Astrocyte (in vitro differentiated cells and primary cell): Measurements from ENCODE around the gene UFD1. TPM values are rescaled to one million over a fixed set of nuclear protein-coding genes. Genes with fewer than 3 reads are reported as not detected.
A peak's percentile ranks its signal among the peaks of the same experiment; 100 is the strongest.

Experiments used
- DNase-seq: peaks from one replicate; pipeline ENCODE4 v3.0.0-alpha.2; 2010; ENCODE audit warnings: low read depth
- FAIRE-seq: peaks from 2 replicates; lab custom pipeline; 2011; peaks lifted over from hg19 to GRCh38; lab: Jason Lieb, UNC
- H2AFZ ChIP-seq: 2 replicates; pipeline ENCODE4 v1.6.0; 2012; ENCODE audit warnings: low read depth, low read length, inconsistent platforms
- H3K27ac ChIP-seq: 2 replicates; pipeline ENCODE4 v1.5.1; 2011; ENCODE audit warnings: low read depth, low read length, inconsistent platforms
- H3K27me3 ChIP-seq: 2 replicates; pipeline ENCODE4 v1.6.0; 2011; ENCODE audit warnings: low read length, inconsistent platforms; ENCODE audit not compliant: insufficient read depth
- H3K36me3 ChIP-seq: 2 replicates; pipeline ENCODE4 v1.5.1; 2011; ENCODE audit warnings: low read length, inconsistent platforms; ENCODE audit not compliant: insufficient read depth
- H3K4me1 ChIP-seq: 2 replicates; pipeline ENCODE4 v1.5.1; 2011; ENCODE audit warnings: low read length, inconsistent platforms; ENCODE audit not compliant: insufficient read depth
- H3K4me2 ChIP-seq: 2 replicates; pipeline ENCODE4 v1.6.0; 2012; ENCODE audit warnings: low read length, inconsistent platforms
- H3K4me3 ChIP-seq: 2 replicates; pipeline ENCODE4 v1.5.1; 2011; ENCODE audit warnings: low read depth, mild to moderate bottlenecking, low read length, inconsistent platforms; ENCODE audit not compliant: insufficient read depth
- H3K79me2 ChIP-seq: 2 replicates; pipeline ENCODE4 v1.6.0; 2012; ENCODE audit warnings: mild to moderate bottlenecking, low read length, inconsistent platforms; ENCODE audit not compliant: insufficient read depth
- H3K9ac ChIP-seq: 2 replicates; pipeline ENCODE4 v1.6.0; 2012; ENCODE audit warnings: mild to moderate bottlenecking, low read length, inconsistent platforms
- H3K9me3 ChIP-seq: 2 replicates; pipeline ENCODE4 v1.5.1; 2012; ENCODE audit warnings: low read depth, mild to moderate bottlenecking, low read length, inconsistent platforms; ENCODE audit not compliant: insufficient read depth
- H4K20me1 ChIP-seq: 2 replicates; pipeline ENCODE4 v1.6.0; 2012; ENCODE audit warnings: low read length, inconsistent platforms; ENCODE audit not compliant: insufficient read depth
- H3K27ac Mint-ChIP-seq: one replicate; pipeline ENCODE4 v1.8.0; 2021; ENCODE audit warnings: mild to moderate bottlenecking, mixed read lengths; ENCODE audit not compliant: unreplicated experiment
- H3K27me3 Mint-ChIP-seq: one replicate; pipeline ENCODE4 v1.8.0; 2021; ENCODE audit warnings: low read depth, mixed read lengths; ENCODE audit not compliant: unreplicated experiment
- H3K36me3 Mint-ChIP-seq: one replicate; pipeline ENCODE4 v1.8.0; 2021; ENCODE audit warnings: low read depth, mixed read lengths; ENCODE audit not compliant: unreplicated experiment
- H3K4me1 Mint-ChIP-seq: one replicate; pipeline ENCODE4 v1.8.0; 2021; ENCODE audit warnings: low read depth, mixed read lengths; ENCODE audit not compliant: unreplicated experiment
- H3K4me3 Mint-ChIP-seq: one replicate; pipeline ENCODE4 v1.8.0; 2021; ENCODE audit warnings: mild to moderate bottlenecking, moderate library complexity, mixed read lengths; ENCODE audit not compliant: unreplicated experiment
- H3K9me3 Mint-ChIP-seq: one replicate; pipeline ENCODE4 v1.8.0; 2021; ENCODE audit warnings: mild to moderate bottlenecking, mixed read lengths; ENCODE audit not compliant: unreplicated experiment
- EZH2 ChIP-seq: IDR thresholded peaks from 2 replicates; pipeline ENCODE4 v1.6.1; 2012; ENCODE audit warnings: mild to moderate bottlenecking, low read length, inconsistent platforms; ENCODE audit not compliant: insufficient read depth
- total RNA-seq: library from RNA; stranded (reverse); gene quantifications from 2 replicates; pipeline ENCODE4 v1.2.1, GENCODE V29; 2021
- TF ChIP-seq, protein P1 (sequence below): IDR thresholded peaks from 2 replicates; pipeline ENCODE4 v1.5.1; 2011; ENCODE audit warnings: low read depth, mild to moderate bottlenecking, inconsistent platforms, low read length, moderate library complexity; ENCODE audit not compliant: insufficient read depth

UFD1 gene
- total RNA-seq, 1 donor from 2014 or later, result 105 TPM

DNA sequence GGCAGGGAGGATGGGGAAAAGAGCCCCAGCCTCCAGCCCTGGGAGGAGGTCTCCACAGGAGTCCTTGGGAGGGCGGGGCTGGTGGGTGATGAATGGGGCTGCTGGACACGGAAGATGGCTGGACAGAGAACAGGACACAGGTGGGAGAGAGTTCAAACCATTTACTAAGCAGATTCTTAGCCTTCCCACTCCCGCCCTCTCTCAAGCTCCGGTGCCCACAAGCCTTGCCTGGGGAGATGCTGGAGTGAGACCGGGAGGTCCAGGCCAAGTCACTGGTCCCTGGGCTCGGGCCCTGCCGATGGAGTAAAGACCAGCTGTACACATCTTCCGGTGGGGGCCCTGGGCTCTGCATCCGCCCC lies 43.9 kb upstream of the UFD1 start:
- H3K9ac ChIP-seq, result no peak overlapping the region
- peak overlapping the region; percentile 60 for H2AFZ ChIP-seq
- no peak overlapping the region for H3K4me3 Mint-ChIP-seq
- no peaks in the 10 kb centered on the region for H3K36me3 Mint-ChIP-seq
- H3K27me3 Mint-ChIP-seq, result peaks cover 54% of the 10 kb centered on the region
- peak overlapping the region; percentile 10 for H3K4me3 ChIP-seq
- FAIRE-seq (no peak), DNase-seq (no peak)
- peaks cover 7% of the 10 kb centered on the region for H3K27me3 ChIP-seq
- TF ChIP-seq, protein P1, sequence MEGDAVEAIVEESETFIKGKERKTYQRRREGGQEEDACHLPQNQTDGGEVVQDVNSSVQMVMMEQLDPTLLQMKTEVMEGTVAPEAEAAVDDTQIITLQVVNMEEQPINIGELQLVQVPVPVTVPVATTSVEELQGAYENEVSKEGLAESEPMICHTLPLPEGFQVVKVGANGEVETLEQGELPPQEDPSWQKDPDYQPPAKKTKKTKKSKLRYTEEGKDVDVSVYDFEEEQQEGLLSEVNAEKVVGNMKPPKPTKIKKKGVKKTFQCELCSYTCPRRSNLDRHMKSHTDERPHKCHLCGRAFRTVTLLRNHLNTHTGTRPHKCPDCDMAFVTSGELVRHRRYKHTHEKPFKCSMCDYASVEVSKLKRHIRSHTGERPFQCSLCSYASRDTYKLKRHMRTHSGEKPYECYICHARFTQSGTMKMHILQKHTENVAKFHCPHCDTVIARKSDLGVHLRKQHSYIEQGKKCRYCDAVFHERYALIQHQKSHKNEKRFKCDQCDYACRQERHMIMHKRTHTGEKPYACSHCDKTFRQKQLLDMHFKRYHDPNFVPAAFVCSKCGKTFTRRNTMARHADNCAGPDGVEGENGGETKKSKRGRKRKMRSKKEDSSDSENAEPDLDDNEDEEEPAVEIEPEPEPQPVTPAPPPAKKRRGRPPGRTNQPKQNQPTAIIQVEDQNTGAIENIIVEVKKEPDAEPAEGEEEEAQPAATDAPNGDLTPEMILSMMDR, result no peak
- no peak for TF ChIP-seq EZH2
- peaks cover 4% of the 10 kb centered on the region for H3K4me1 Mint-ChIP-seq
- no peaks in the 10 kb centered on the region for H3K9me3 ChIP-seq
- no peaks in the 10 kb centered on the region for H3K79me2 ChIP-seq
- peak overlapping the region; percentile 78 for H3K4me2 ChIP-seq
- no peaks in the 10 kb centered on the region for H4K20me1 ChIP-seq
- no peak overlapping the region for H3K27ac Mint-ChIP-seq
- H3K9me3 Mint-ChIP-seq, result no peaks in the 10 kb centered on the region
- H3K27ac ChIP-seq, result no peak overlapping the region
- peaks cover 15% of the 10 kb centered on the region for H3K4me1 ChIP-seq
- H3K36me3 ChIP-seq, result no peaks in the 10 kb centered on the region

DNA sequence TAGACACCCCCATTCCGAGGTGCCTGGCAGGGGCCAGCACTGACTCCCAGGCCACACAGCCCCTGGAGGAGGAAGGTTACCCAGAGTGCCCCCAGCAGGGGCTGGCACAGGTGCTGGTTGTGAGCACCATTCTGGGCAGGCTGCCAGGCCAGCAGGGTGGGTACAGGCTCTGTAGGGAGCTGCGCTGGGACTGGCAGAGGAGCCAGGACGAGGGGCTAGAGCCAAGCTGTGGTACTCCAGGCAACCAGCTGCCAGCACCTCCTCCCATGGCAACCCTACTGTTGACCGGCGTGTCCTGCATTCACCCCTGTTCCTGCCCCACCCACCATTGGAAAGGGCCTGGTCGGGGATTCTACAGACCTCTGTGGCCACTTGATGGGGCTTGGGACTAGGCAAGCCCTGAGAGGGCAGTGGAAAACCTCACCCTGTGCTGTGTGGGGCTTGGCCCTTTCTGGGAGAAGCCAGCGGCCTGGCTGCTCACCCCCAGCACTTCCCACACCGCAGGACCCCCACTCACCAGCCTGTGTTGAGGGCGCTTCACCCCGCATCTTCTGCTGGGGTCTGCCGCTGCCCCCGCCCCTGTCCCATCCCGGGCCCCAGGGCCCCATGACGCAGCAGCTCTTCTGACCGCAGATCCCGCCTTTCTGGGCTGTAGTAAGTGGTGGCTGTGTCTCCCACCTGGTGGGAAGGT lies 43.3 kb upstream of the UFD1 start:
- no peak overlapping the region for H3K4me2 ChIP-seq
- no peak for FAIRE-seq
- H3K27me3 ChIP-seq, result peaks cover 7% of the 10 kb centered on the region

More for the DNA sequence above, 43.3 kb upstream of the UFD1 start:
- H3K79me2 ChIP-seq, result no peaks in the 10 kb centered on the region
- H3K4me1 ChIP-seq, result peaks cover 13% of the 10 kb centered on the region
- no peak overlapping the region for H3K9ac ChIP-seq
- no peak overlapping the region for H2AFZ ChIP-seq
- Mint-ChIP-seq H3K4me1 (peaks cover 4% of the 10 kb centered on the region), H3K36me3 (no peaks in the 10 kb centered on the region), H3K27ac (no peak overlapping the region), H3K4me3 (no peak overlapping the region), H3K27me3 (peaks cover 56% of the 10 kb centered on the region), H3K9me3 (no peaks in the 10 kb centered on the region)
- no peaks in the 10 kb centered on the region for H4K20me1 ChIP-seq
- H3K27ac ChIP-seq, result no peak overlapping the region
- H3K9me3 ChIP-seq, result no peaks in the 10 kb centered on the region
- no peak for DNase-seq
- no peak overlapping the region for H3K4me3 ChIP-seq
- H3K36me3 ChIP-seq, result no peaks in the 10 kb centered on the region
- peak; percentile 4 for TF ChIP-seq EZH2
- TF ChIP-seq, protein P1, result no peak
